Liver (tissue), 9 donors: ENCODE results near the gene GADD45B. TPM values are rescaled to one million over a fixed set of nuclear protein-coding genes. Genes with fewer than 3 reads are reported as not detected.

Experiments
- DNase-seq: peaks from one replicate; pipeline ENCODE4 v3.0.0-alpha.2; 2017; ENCODE audit warnings: low spot score
- H3K27ac ChIP-seq, 2 donors: one replicate each; pipeline ENCODE4 v1.7.0; 2013; ENCODE audit warnings: inconsistent platforms in 2 of 2, low read length in 2 of 2, control low read depth in 1 of 2, low read depth in 1 of 2, mild to moderate bottlenecking in 1 of 2
- H3K27me3 ChIP-seq, 4 donors: one replicate each; pipeline versions ENCODE4 v1.6.1 to v1.7.0; 2013; ENCODE audit warnings: low read length in 3 of 4, inconsistent platforms in 1 of 4, mild to moderate bottlenecking in 1 of 4, moderate library complexity in 1 of 4; ENCODE audit not compliant: control insufficient read depth in 4 of 4, insufficient read depth in 4 of 4
- H3K36me3 ChIP-seq, 4 donors: one replicate each; pipeline versions ENCODE4 v1.6.1 to v1.7.0; 2013; ENCODE audit warnings: low read length in 3 of 4, mild to moderate bottlenecking in 3 of 4, low read depth in 1 of 4, moderate library complexity in 1 of 4; ENCODE audit not compliant: control insufficient read depth in 4 of 4, insufficient read depth in 3 of 4
- H3K4me1 ChIP-seq, 4 donors: one replicate each; pipeline versions ENCODE4 v1.6.1 to v1.7.0; 2013; ENCODE audit warnings: low read length in 3 of 4, mild to moderate bottlenecking in 3 of 4, moderate library complexity in 1 of 4; ENCODE audit not compliant: control insufficient read depth in 4 of 4, insufficient read depth in 4 of 4
- H3K4me3 ChIP-seq, 3 donors: one replicate each; pipeline versions ENCODE4 v1.6.1 to v1.7.0; 2013; ENCODE audit warnings: low read length in 3 of 3, control low read depth in 1 of 3, low read depth in 1 of 3, mild to moderate bottlenecking in 1 of 3
- H3K9ac ChIP-seq, 2 donors: one replicate each; pipeline ENCODE4 v1.7.0; 2013; ENCODE audit warnings: low read length in 2 of 2, mild to moderate bottlenecking in 2 of 2, moderate library complexity in 2 of 2, control low read depth in 1 of 2, low read depth in 1 of 2
- H3K9me3 ChIP-seq, 4 donors: one replicate each; pipeline versions ENCODE4 v1.6.1 to v1.7.0; 2013; ENCODE audit warnings: low read length in 3 of 4; ENCODE audit not compliant: control insufficient read depth in 4 of 4
- ATF3 ChIP-seq: IDR thresholded peaks from 2 replicates; pipeline ENCODE4 v1.6.1; 2016; ENCODE audit warnings: antibody characterized with exemption
- CTCF ChIP-seq: fragments of 150-350 bp; IDR thresholded peaks from 2 replicates; pipeline ENCODE4 v1.5.1; 2017; ENCODE audit warnings: improper control_type of control experiment, low read depth, low read length; ENCODE audit not compliant: missing input control
- EGR1 ChIP-seq, 2 donors: IDR thresholded peaks; 2 replicates each; pipeline ENCODE4 v1.6.1; 2016 to 2018; ENCODE audit warnings: antibody characterized with exemption in 2 of 2, low read depth in 2 of 2
- FOXA1 ChIP-seq: IDR thresholded peaks from 2 replicates; pipeline ENCODE4 v1.6.1; 2016; ENCODE audit warnings: antibody characterized with exemption
- HNF4G ChIP-seq: IDR thresholded peaks from 2 replicates; pipeline ENCODE4 v1.6.1; 2016; ENCODE audit warnings: antibody characterized with exemption
- MAX ChIP-seq: IDR thresholded peaks from 2 replicates; pipeline ENCODE4 v1.6.1; 2016; ENCODE audit warnings: antibody characterized with exemption
- NR2F2 ChIP-seq: IDR thresholded peaks from 2 replicates; pipeline ENCODE4 v1.6.1; 2016; ENCODE audit warnings: antibody characterized with exemption
- RAD21 ChIP-seq, 2 donors: IDR thresholded peaks; 2 replicates each; pipeline ENCODE4 v1.6.1; 2016; ENCODE audit warnings: antibody characterized with exemption in 2 of 2, mild to moderate bottlenecking in 2 of 2
- REST ChIP-seq: IDR thresholded peaks from 2 replicates; pipeline ENCODE4 v1.6.1; 2016; ENCODE audit warnings: antibody characterized with exemption, mild to moderate bottlenecking
- RXRA ChIP-seq, 2 donors: IDR thresholded peaks; 2 replicates each; pipeline ENCODE4 v1.6.1; 2017 to 2018; ENCODE audit warnings: antibody characterized with exemption in 2 of 2, mild to moderate bottlenecking in 1 of 2
- YY1 ChIP-seq: IDR thresholded peaks from 2 replicates; pipeline ENCODE4 v1.6.1; 2016; ENCODE audit warnings: antibody characterized with exemption, mild to moderate bottlenecking
- ZBTB33 ChIP-seq: IDR thresholded peaks from 2 replicates; pipeline ENCODE4 v1.6.1; 2016; ENCODE audit warnings: antibody characterized with exemption
- WGBS: extraction: QIAGEN DNeasy Blood & Tissue Kit; methylation state at CpG from one replicate; pipeline ENCODE4 v1.1.7; 2013; 5-methylcytosine and 5-hydroxymethylcytosine counted together
- polyA plus RNA-seq, 2 donors: library from polyadenylated mRNA; stranded (reverse) in 1 of 2; unstranded in 1 of 2; fragments of 200-250 nt in 1 of 2; fragments of >200 nt in 1 of 2; fragmentation: Nextera tagmentation in 1 of 2; extraction: Ambion mirVana in 1 of 2; gene quantifications; one replicate each; pipeline versions ENCODE4 v1.2.1 to v1.2.3, GENCODE V29; 2013 to 2015
- total RNA-seq, 2 donors: library from RNA; depleted of rRNA; stranded (reverse); fragments of >200 nt; gene quantifications; one replicate each; pipeline ENCODE4 v1.2.3, GENCODE V29; 2014
- donor health status: healthy.
- donor health status: healthy.
- donor health status: healthy.
- donor health status: healthy.
- donor health status: healthy.

GADD45B gene
- total and polyA plus RNA-seq, 4 donors, result 11.6 to 86.3 (median 82.4) TPM

GRCh38 chr19:2431318-2432055 is 44.4 kb upstream of the GADD45B start:
- WGBS, result 95% methylated on average over 37 of the region's 37 CpGs
- H3K9me3 ChIP-seq, result no peaks in the 10 kb centered on the region
- no peak overlapping the region for H3K9ac ChIP-seq
- H3K27me3 ChIP-seq, result no peaks in the 10 kb centered on the region
- peaks cover 4 to 13% (median 12%) of the 10 kb centered on the region in 4 donors for H3K4me1 ChIP-seq
- TF ChIP-seq FOXA1 (no peak), REST (no peak), CTCF (no peak), RAD21 (IDR thresholded peaks at IDR 0.05) (no peak), RXRA (IDR thresholded peaks at IDR 0.05) (no peak), EGR1 (IDR thresholded peaks at IDR 0.05; ENCODE audit: low read depth in 2 of 2) (no peak), MAX (no peak), ZBTB33 (no peak), YY1 (no peak)
- peaks cover 0 to 17% (median 8%) of the 10 kb centered on the region in 4 donors for H3K36me3 ChIP-seq
- H3K4me3 ChIP-seq, result no peak overlapping the region
- no peak overlapping the region for H3K27ac ChIP-seq
- no peak for DNase-seq

GRCh38 chr19:2432131-2432848 is 43.6 kb upstream of the GADD45B start:
- Histone ChIP-seq H3K27ac (no peak overlapping the region), H3K27me3 (no peaks in the 10 kb centered on the region), H3K4me1 (peaks cover 4 to 9% (median 8%) of the 10 kb centered on the region in 4 donors), H3K9me3 (no peaks in the 10 kb centered on the region), H3K36me3 (peaks cover 0 to 17% (median 8%) of the 10 kb centered on the region in 4 donors), H3K9ac (no peak overlapping the region), H3K4me3 (no peak overlapping the region)
- WGBS, result 97% methylated on average over 25 of the region's 25 CpGs
- TF ChIP-seq HNF4G, result no peak
- TF ChIP-seq NR2F2, result no peak
- no peak for TF ChIP-seq CTCF
- TF ChIP-seq EGR1 (IDR thresholded peaks at IDR 0.05; ENCODE audit: low read depth in 2 of 2), result no peak
- TF ChIP-seq ZBTB33, result no peak
- TF ChIP-seq MAX, result no peak
- TF ChIP-seq FOXA1, result no peak
- TF ChIP-seq YY1, result no peak
- no peak for TF ChIP-seq ATF3
- no peak for DNase-seq
